Measurements from ENCODE around the gene RGMA. TPM values are rescaled to one million over a fixed set of nuclear protein-coding genes. Genes with fewer than 3 reads are reported as not detected.

Gene RGMA
- total and polyA plus RNA-seq, 2 of the 8 experiments (the other 6 are each of a cell fraction or from before 2014, with no cell fraction given): 19.9 to 39.8 TPM

- ChIA-PET POLR2A (ENCODE audit: partially characterized antibody) (interaction anchor here (1.2 kb wide), 1 partner anchor 13 kb away, joined by 4 read pairs; no protein-coding TSS in a partner anchor), CTCF (ENCODE audit: partially characterized antibody) (interaction anchor here (0.9 to 4.4 kb wide), 14 partner anchors 9 to 1043 kb away, joined by 3 to 41 read pairs (median 6); no protein-coding TSS in a partner anchor)
- Histone ChIP-seq H2BK12ac (ENCODE audit: low read depth, low read length) (no peak overlapping the region), H3K14ac (ENCODE audit: insufficient read length) (no peak overlapping the region), H3K23ac (ENCODE audit: insufficient read length) (no peak overlapping the region), H3K56ac (replicated peaks; ENCODE audit: insufficient read length, low read depth, low read length) (no peak overlapping the region), H4K91ac (replicated peaks; ENCODE audit: insufficient read length, low read length) (no peak overlapping the region), H2BK15ac (ENCODE audit: low read length) (no peak overlapping the region), H3K4me2 (ENCODE audit: insufficient read depth in 1 of 2, low read depth in 2 of 2, low read length in 2 of 2) (no peak overlapping the region), H2BK5ac (ENCODE audit: low read depth, low read length) (no peak overlapping the region), H4K20me1 (replicated peaks in 1 of 2; ENCODE audit: control insufficient read depth in 1 of 2, insufficient read depth in 2 of 2, low read length in 2 of 2) (peaks cover 5 to 7% of the 10 kb centered on the region in 2 experiments), H4K5ac (ENCODE audit: insufficient read length, low read depth, low read length) (no peak overlapping the region), H2BK20ac (ENCODE audit: low read length) (no peak overlapping the region), H3K27me3 (replicated peaks in 1 of 4; ENCODE audit: control insufficient read depth in 3 of 4, extremely low read depth in 1 of 4, insufficient read depth in 3 of 4, low read length in 3 of 4) (peaks cover 0 to 8% (median 7%) of the 10 kb centered on the region in 4 experiments; a peak in 5 of 7 replicates), H3K4ac (replicated peaks; ENCODE audit: insufficient read length, low read depth, low read length) (no peak overlapping the region), H3K9ac (replicated peaks in 1 of 4; ENCODE audit: extremely low read depth in 1 of 4, low read depth in 3 of 4, low read length in 3 of 4) (no peak overlapping the region), H3K18ac (ENCODE audit: extremely low read depth, low read length) (no peak overlapping the region), H3K79me1 (ENCODE audit: low read depth, low read length) (peaks cover 6% of the 10 kb centered on the region; the same call in 1 of the 2 replicates), H2AFZ (ENCODE audit: low read length) (no peak overlapping the region), H3K9me3 (ENCODE audit: insufficient read depth in 2 of 2, low read depth in 1 of 2, low read length in 1 of 2) (no peaks in the 10 kb centered on the region), H3K79me2 (ENCODE audit: control insufficient read depth in 1 of 2, insufficient read depth in 2 of 2, low read length in 2 of 2) (peaks cover 0 to 33% of the 10 kb centered on the region in 2 experiments; a peak in 3 of 4 replicates), H2BK120ac (replicated peaks; ENCODE audit: low read depth, low read length) (no peak overlapping the region), H4K8ac (ENCODE audit: extremely low read depth, insufficient read depth, low read length) (no peak overlapping the region), H3K4me1 (replicated peaks in 1 of 4; ENCODE audit: control insufficient read depth in 3 of 4, insufficient read depth in 4 of 4, low read length in 3 of 4) (peaks cover 0 to 13% (median 7%) of the 10 kb centered on the region in 4 experiments; a peak in 6 of 7 replicates), H3K27ac (ENCODE audit: low read depth, low read length) (no peak overlapping the region), H3K4me3 (ENCODE audit: extremely low read depth in 1 of 4, insufficient read depth in 2 of 4, low read depth in 3 of 4, low read length in 4 of 4) (no peak overlapping the region), H3K23me2 (ENCODE audit: low read depth, low read length) (peaks cover 4% of the 10 kb centered on the region; the same call in 1 of the 2 replicates), H2AK5ac (ENCODE audit: low read depth, low read length) (no peak overlapping the region), H3K36me3 (ENCODE audit: control insufficient read depth in 2 of 4, insufficient read depth in 4 of 4, low read length in 3 of 4) (no peaks in the 10 kb centered on the region)
- TF ChIP-seq RAD21 (IDR thresholded peaks at IDR 0.05 in 1 of 2, conservative IDR thresholded peaks at IDR 0.05 in 1 of 2; ENCODE audit: low read depth in 2 of 2, low read length in 2 of 2): peak in 1 of 2 experiments; percentile 8; a peak in 1 of 4 replicates
- no peak for TF ChIP-seq EP300 (IDR thresholded peaks at IDR 0.05; ENCODE audit: borderline replicate concordance in 1 of 2, low read depth in 2 of 2, low read length in 2 of 2)
- TF ChIP-seq CTCF (IDR thresholded peaks at IDR 0.05; ENCODE audit: control extremely low read depth in 1 of 3, insufficient read depth in 1 of 3, low read depth in 1 of 3, low read length in 3 of 3): peak in 2 of 3 experiments; percentile 3 to 9; a peak in 2 of 4 replicates
- TF ChIP-seq TCF12 (IDR thresholded peaks at IDR 0.05; ENCODE audit: low read depth, low read length): no peak
- TF ChIP-seq EGR1 (IDR thresholded peaks at IDR 0.05; ENCODE audit: borderline replicate concordance, low read depth, low read length): no peak
- FAIRE-seq (no peak), DNase-seq (ENCODE audit: low read depth in 1 of 2, low spot score in 2 of 2) (no peak)
- 87% methylated on average over 5 of the region's 5 CpGs; no CpG with 5 or more reads in 1 of the 2 experiments for WGBS, 2 experiments (ENCODE audit: extremely low coverage in 1 of 2, insufficient coverage in 1 of 2, insufficient read length in 1 of 2, insufficient replicate concordance in 2 of 2, low coverage in 1 of 2, low lambda C conversion rate in 2 of 2, missing lambda C conversion rate in 1 of 2)
These were observed 12.1 kb downstream of the RGMA start for GRCh38 chr15:93076875-93077274.

Data from H1 (cell line).